HepG2 (cell line): Measurements from ENCODE around the gene EMP2. TPM values are rescaled to one million over a fixed set of nuclear protein-coding genes. Genes with fewer than 3 reads are reported as not detected.
A peak's percentile ranks its signal among the peaks of the same experiment; 100 is the strongest.

Experiments
- CBFB ChIP-seq: sonication (generic); formaldehyde crosslinking; IDR thresholded peaks from 2 replicates; pipeline ENCODE4 v1.4.0; 2020; ENCODE audit warnings: missing genetic modification reagents
- DMAP1 ChIP-seq: IDR thresholded peaks from 2 replicates; pipeline ENCODE4 v1.6.1; 2016
- FOXK1 ChIP-seq: sonication (generic); formaldehyde crosslinking; IDR thresholded peaks from 2 replicates; pipeline ENCODE4 v1.4.0; 2020; ENCODE audit warnings: low read depth, missing genetic modification reagents, borderline replicate concordance
- IRX3 ChIP-seq: sonication (generic); formaldehyde crosslinking; IDR thresholded peaks from 2 replicates; pipeline ENCODE4 v1.8.1; 2023; ENCODE audit warnings: mild to moderate bottlenecking, low read depth, missing genetic modification reagents, borderline replicate concordance
- KMT2B ChIP-seq: IDR thresholded peaks from 2 replicates; pipeline ENCODE4 v1.6.1; 2016; ENCODE audit warnings: missing genetic modification reagents, missing compliant biosample characterization
- RFX3 ChIP-seq: IDR thresholded peaks from 2 replicates; pipeline ENCODE4 v1.6.1; 2016; ENCODE audit warnings: missing biosample characterization, missing genetic modification reagents
- SIN3A ChIP-seq: IDR thresholded peaks from 2 replicates; pipeline ENCODE4 v1.6.1; 2011; ENCODE audit warnings: low read depth, mild to moderate bottlenecking, control low read depth, low read length, borderline replicate concordance
- STAG1 ChIP-seq: sonication (generic); formaldehyde crosslinking; IDR thresholded peaks from 2 replicates; pipeline ENCODE4 v1.4.0; 2020; ENCODE audit warnings: missing genetic modification reagents
- THAP9 ChIP-seq: sonication (generic); formaldehyde crosslinking; IDR thresholded peaks from 2 replicates; pipeline ENCODE4; 2020; ENCODE audit warnings: missing genetic modification reagents, mild to moderate bottlenecking, borderline replicate concordance
- XBP1 ChIP-seq: sonication (generic); formaldehyde crosslinking; IDR thresholded peaks from 2 replicates; pipeline ENCODE4 v1.5.0; 2020; ENCODE audit warnings: missing genetic modification reagents
- ZBTB14 ChIP-seq: sonication (generic); formaldehyde crosslinking; IDR thresholded peaks from 2 replicates; pipeline ENCODE4 v1.4.0; 2020; ENCODE audit warnings: missing genetic modification reagents
- ZNF362 ChIP-seq: sonication (generic); formaldehyde crosslinking; IDR thresholded peaks from 2 replicates; pipeline ENCODE4 v1.4.0; 2020; ENCODE audit warnings: missing genetic modification reagents, mild to moderate bottlenecking, borderline replicate concordance
- ZNF7 ChIP-seq: IDR thresholded peaks from 2 replicates; pipeline ENCODE4 v1.6.1; 2016; ENCODE audit warnings: missing biosample characterization, missing genetic modification reagents
- polyA plus RNA-seq, 8 experiments: library from polyadenylated mRNA; depleted of rRNA in 3 of 8; stranded (reverse) in 7 of 8; unstranded in 1 of 8; fragments of >200 nt; fragmentation: Illumina TruSeq in 4 of 8; extraction: Trizol in 4 of 8; gene quantifications; 2 replicates each; pipeline versions ENCODE4 v1.2.1 to v1.2.3, GENCODE V29; 2011 to 2016; ENCODE audit warnings: low read depth in 4 of 8, missing spikeins in 1 of 8, mixed read lengths in 1 of 8; ENCODE audit not compliant: insufficient read depth in 1 of 8
- total RNA-seq, 5 experiments: library from RNA; depleted of rRNA; stranded (reverse); fragments of >200 nt; fragmentation: Illumina TruSeq; extraction: Trizol; gene quantifications; 2 replicates each; pipeline ENCODE4 v1.2.3, GENCODE V29; 2016; ENCODE audit warnings: low read depth in 1 of 5
- TF ChIP-seq, protein P1 (sequence below): sonication (generic); formaldehyde crosslinking; conservative IDR thresholded peaks from 2 replicates; pipeline ENCODE4 v1.4.0; 2020; ENCODE audit warnings: missing genetic modification reagents
- TF ChIP-seq, protein P2 (sequence below), 2 experiments: sonication (generic) in 1 of 2; formaldehyde crosslinking in 1 of 2; IDR thresholded peaks; 2 replicates each; pipeline versions ENCODE4 v1.6.1 to v1.9.0; 2014 to 2022; ENCODE audit warnings: antibody characterized with exemption in 1 of 2, borderline replicate concordance in 1 of 2, inconsistent platforms in 1 of 2, low read depth in 1 of 2, missing genetic modification reagents in 1 of 2

EMP2 gene
- total and polyA plus RNA-seq, 2 of the 13 experiments (the other 11 are each of a cell fraction or from before 2014, with no cell fraction given) = 24.6 to 91.2 TPM

DNA sequence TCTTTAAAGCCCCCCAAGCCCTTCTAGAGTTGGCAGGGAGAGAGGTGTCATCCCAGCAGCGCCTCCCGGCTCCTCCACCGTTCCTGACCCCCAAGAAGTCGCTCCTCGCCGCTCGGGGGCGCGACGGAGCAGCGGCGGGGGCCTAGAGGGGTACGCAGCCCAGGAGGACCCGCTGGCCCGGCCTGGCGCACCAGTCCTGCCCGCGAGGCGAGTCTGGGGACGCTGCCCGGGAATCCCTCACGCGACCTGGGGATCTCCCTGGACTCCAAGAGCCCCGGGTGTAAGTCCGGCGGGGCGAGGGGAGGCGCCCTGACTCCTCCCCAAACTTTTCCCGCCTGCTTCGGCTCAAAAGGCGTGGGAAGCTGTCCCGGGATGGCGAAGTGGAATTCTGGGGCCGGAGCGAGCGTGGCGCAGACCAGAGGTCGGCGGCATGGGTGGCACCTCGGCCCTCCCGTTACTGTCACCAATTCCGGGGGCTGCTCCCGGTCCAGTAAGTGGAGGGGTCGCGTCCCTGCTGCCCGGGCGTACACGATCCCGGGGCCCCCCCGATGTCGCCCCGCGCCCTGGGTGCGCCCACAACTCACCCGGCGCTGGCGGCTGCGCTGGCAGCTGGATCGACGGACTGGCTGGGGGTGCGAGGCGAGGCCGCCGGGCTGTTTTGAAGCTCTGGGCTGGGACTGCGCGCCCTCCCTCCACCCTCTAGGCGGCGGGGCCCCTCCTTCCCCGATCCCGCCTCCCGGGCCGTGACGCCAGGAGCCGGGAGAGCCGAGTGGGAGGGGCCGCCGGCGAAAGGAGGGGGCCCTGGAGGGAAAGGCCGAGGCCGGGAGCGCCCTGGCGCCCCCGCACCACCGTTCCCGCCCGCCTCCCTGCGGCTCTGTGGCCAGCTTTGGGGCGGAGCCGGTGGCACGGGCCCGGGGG, at the start of gene EMP2 (continued):
- TF ChIP-seq ZBTB14 (CRISPR knock-in tag) (no peak), ZNF362 (CRISPR knock-in tag) (peak; percentile 45; the same call in 1 of the 2 replicates), THAP9 (CRISPR knock-in tag) (peak; percentile 82; the same call in 1 of the 2 replicates), FOXK1 (peak; percentile 36; the same call in 1 of the 2 replicates), SIN3A (0 out of 2 replicates have a peak, but pooled peaks have one; percentile 69), KMT2B (no peak), STAG1 (CRISPR knock-in tag) (peak; percentile 81), RFX3 (CRISPR knock-in tag) (no peak; the same call in 1 of the 2 replicates), DMAP1 (CRISPR knock-in tag) (peak; percentile 62), ZNF7 (CRISPR knock-in tag) (no peak; the same call in 1 of the 2 replicates), IRX3 (peak; percentile 76; the same call in 1 of the 2 replicates), CBFB (no peak), XBP1 (0 out of 2 replicates have a peak, but pooled peaks have one; percentile 13)
- TF ChIP-seq, protein P1, sequence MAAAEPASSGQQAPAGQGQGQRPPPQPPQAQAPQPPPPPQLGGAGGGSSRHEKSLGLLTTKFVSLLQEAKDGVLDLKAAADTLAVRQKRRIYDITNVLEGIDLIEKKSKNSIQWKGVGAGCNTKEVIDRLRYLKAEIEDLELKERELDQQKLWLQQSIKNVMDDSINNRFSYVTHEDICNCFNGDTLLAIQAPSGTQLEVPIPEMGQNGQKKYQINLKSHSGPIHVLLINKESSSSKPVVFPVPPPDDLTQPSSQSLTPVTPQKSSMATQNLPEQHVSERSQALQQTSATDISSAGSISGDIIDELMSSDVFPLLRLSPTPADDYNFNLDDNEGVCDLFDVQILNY (CRISPR knock-in tag) = no peak; the same call in none of the 2 replicates
- TF ChIP-seq, protein P2, sequence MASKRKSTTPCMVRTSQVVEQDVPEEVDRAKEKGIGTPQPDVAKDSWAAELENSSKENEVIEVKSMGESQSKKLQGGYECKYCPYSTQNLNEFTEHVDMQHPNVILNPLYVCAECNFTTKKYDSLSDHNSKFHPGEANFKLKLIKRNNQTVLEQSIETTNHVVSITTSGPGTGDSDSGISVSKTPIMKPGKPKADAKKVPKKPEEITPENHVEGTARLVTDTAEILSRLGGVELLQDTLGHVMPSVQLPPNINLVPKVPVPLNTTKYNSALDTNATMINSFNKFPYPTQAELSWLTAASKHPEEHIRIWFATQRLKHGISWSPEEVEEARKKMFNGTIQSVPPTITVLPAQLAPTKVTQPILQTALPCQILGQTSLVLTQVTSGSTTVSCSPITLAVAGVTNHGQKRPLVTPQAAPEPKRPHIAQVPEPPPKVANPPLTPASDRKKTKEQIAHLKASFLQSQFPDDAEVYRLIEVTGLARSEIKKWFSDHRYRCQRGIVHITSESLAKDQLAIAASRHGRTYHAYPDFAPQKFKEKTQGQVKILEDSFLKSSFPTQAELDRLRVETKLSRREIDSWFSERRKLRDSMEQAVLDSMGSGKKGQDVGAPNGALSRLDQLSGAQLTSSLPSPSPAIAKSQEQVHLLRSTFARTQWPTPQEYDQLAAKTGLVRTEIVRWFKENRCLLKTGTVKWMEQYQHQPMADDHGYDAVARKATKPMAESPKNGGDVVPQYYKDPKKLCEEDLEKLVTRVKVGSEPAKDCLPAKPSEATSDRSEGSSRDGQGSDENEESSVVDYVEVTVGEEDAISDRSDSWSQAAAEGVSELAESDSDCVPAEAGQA (IDR thresholded peaks at IDR 0.05; ENCODE audit: low read depth) = peak; percentile 31; the same call in 1 of the 2 replicates
- TF ChIP-seq, protein P2 (CRISPR knock-in tag; IDR thresholded peaks at IDR 0.05; ENCODE audit: borderline replicate concordance) = peak; percentile 88; the same call in 1 of the 2 replicates
